ENCODE measurements around the gene FGGY.
"Not testable (repeated sequence)": the region's sequence is repeated elsewhere in the genome, so short reads cannot be mapped to it uniquely, and the experiment has no call there.

FGGY gene

GRCh38 chr1:59477867-59478266 is 181.0 kb downstream of the FGGY start:
- in situ Hi-C loops (cut with HindIII; ENCODE audit: low sequenced_read_pairs), result no loop called here

- in situ Hi-C loops (cut with HindIII; ENCODE audit: low sequenced_read_pairs), result no loop called here
Observed at GRCh38 chr1:59478822-59479221, 181.9 kb downstream of the FGGY start.

GRCh38 chr1:59480188-59480888 is 183.4 kb downstream of the FGGY start:
- in situ Hi-C loops (cut with HindIII; ENCODE audit: low sequenced_read_pairs), result no loop called here

GRCh38 chr1:59481881-59482505 is 185.1 kb downstream of the FGGY start:
- in situ Hi-C loops (cut with HindIII; ENCODE audit: low sequenced_read_pairs), result no loop called here

GRCh38 chr1:59482986-59483385 is 186.1 kb downstream of the FGGY start:
- in situ Hi-C loops (cut with HindIII; ENCODE audit: low sequenced_read_pairs), result no loop called here

- in situ Hi-C loops (cut with HindIII; ENCODE audit: low sequenced_read_pairs), result no loop called here
Observed at GRCh38 chr1:59484096-59484495, 187.2 kb downstream of the FGGY start.

- in situ Hi-C loops (cut with HindIII; ENCODE audit: low sequenced_read_pairs), result no loop called here
Observed at GRCh38 chr1:59485171-59485570, 188.3 kb downstream of the FGGY start.

GRCh38 chr1:59485949-59486348 is 189.1 kb downstream of the FGGY start:
- in situ Hi-C loops (cut with HindIII; ENCODE audit: low sequenced_read_pairs), result no loop called here

- in situ Hi-C loops (cut with HindIII; ENCODE audit: low sequenced_read_pairs), result no loop called here
Observed at GRCh38 chr1:59486615-59487014, 189.7 kb downstream of the FGGY start.

GRCh38 chr1:59487335-59488031 is 190.6 kb downstream of the FGGY start:
- in situ Hi-C loops (cut with HindIII; ENCODE audit: low sequenced_read_pairs), result no loop called here

GRCh38 chr1:59492500-59492899 is 195.6 kb downstream of the FGGY start:
- in situ Hi-C loops (cut with HindIII; ENCODE audit: low sequenced_read_pairs), result no loop called here

GRCh38 chr1:59494145-59494833 is 197.4 kb downstream of the FGGY start:
- in situ Hi-C loops (cut with HindIII; ENCODE audit: low sequenced_read_pairs), result no loop called here

- in situ Hi-C loops (cut with HindIII; ENCODE audit: low sequenced_read_pairs), result not testable (repeated sequence)
Observed at GRCh38 chr1:59496156-59496555, 199.3 kb downstream of the FGGY start.

- in situ Hi-C loops (cut with HindIII; ENCODE audit: low sequenced_read_pairs), result no loop called here
Observed at GRCh38 chr1:59497616-59498015, 200.7 kb downstream of the FGGY start.

GRCh38 chr1:59498640-59499039 is 201.7 kb downstream of the FGGY start:
- in situ Hi-C loops (cut with HindIII; ENCODE audit: low sequenced_read_pairs), result no loop called here

- in situ Hi-C loops (cut with HindIII; ENCODE audit: low sequenced_read_pairs), result no loop called here
Observed at GRCh38 chr1:59499273-59499942, 202.5 kb downstream of the FGGY start.

- in situ Hi-C loops (cut with HindIII; ENCODE audit: low sequenced_read_pairs), result no loop called here
Observed at GRCh38 chr1:59499943-59500569, 203.2 kb downstream of the FGGY start.

GRCh38 chr1:59500950-59501742 is 204.3 kb downstream of the FGGY start:
- in situ Hi-C loops (cut with HindIII; ENCODE audit: low sequenced_read_pairs), result no loop called here

GRCh38 chr1:59502009-59502691 is 205.3 kb downstream of the FGGY start:
- in situ Hi-C loops (cut with HindIII; ENCODE audit: low sequenced_read_pairs), result no loop called here

Measured in endothelial cell of hepatic sinusoid (primary cell).